Vagina (tissue), 2 donors: ENCODE measurements around the gene SYTL3. TPM values are rescaled to one million over a fixed set of nuclear protein-coding genes. Genes with fewer than 3 reads are reported as not detected.
"Not testable (repeated sequence)": the region's sequence is repeated elsewhere in the genome, so short reads cannot be mapped to it uniquely, and the experiment has no call there.

Experiments
- DNase-seq, 2 donors: peaks; one replicate each; pipeline ENCODE4 v3.0.0-alpha.2; 2017; ENCODE audit errors: extremely low spot score in 2 of 2
- H3K27ac ChIP-seq: fragments of 200-600 bp; sonication (generic); one replicate; pipeline ENCODE4 v1.5.1; 2019
- H3K27me3 ChIP-seq: fragments of 200-600 bp; sonication (generic); one replicate; pipeline ENCODE4 v1.5.1; 2019
- H3K36me3 ChIP-seq, 2 donors: fragments of 200-600 bp; sonication (generic); one replicate each; pipeline ENCODE4 v1.5.1; 2017 to 2019
- H3K4me1 ChIP-seq: fragments of 200-600 bp; sonication (generic); one replicate; pipeline ENCODE4 v1.5.1; 2019
- H3K4me3 ChIP-seq, 2 donors: fragments of 200-600 bp; sonication (generic); 1 replicate in 1 of 2; 2 replicates in 1 of 2; pipeline ENCODE4 v1.5.1; 2016 to 2019
- H3K9me3 ChIP-seq: fragments of 200-600 bp; sonication (generic); one replicate; pipeline ENCODE4 v1.5.1; 2019
- CTCF ChIP-seq, 3 experiments: fragments of 450-650 bp in 2 of 3; fragments of 200-600 bp in 1 of 3; sonication (generic) in 1 of 3; IDR thresholded peaks; one replicate each; pipeline ENCODE4 v1.5.1; 2017 to 2019; ENCODE audit warnings: antibody characterized with exemption in 3 of 3, mild to moderate bottlenecking in 2 of 3, moderate library complexity in 2 of 3
- POLR2A ChIP-seq, 2 donors: fragments of 450-650 bp; IDR thresholded peaks; one replicate each; pipeline ENCODE4 v1.6.1; 2017; ENCODE audit warnings: antibody characterized with exemption in 2 of 2, mild to moderate bottlenecking in 2 of 2, moderate library complexity in 2 of 2
- POLR2AphosphoS5 ChIP-seq, 2 donors: sonication (generic); formaldehyde crosslinking; IDR thresholded peaks; one replicate each; pipeline ENCODE4 v1.9.0; 2017; ENCODE audit warnings: antibody characterized with exemption in 2 of 2, mild to moderate bottlenecking in 2 of 2, low read depth in 1 of 2; ENCODE audit not compliant: insufficient read depth in 1 of 2
- intact Hi-C: fragments of 100-400 bp; cut with DNase I; formaldehyde crosslinking; loops from one replicate; pipeline ENCODE4 v1.15.1; 2023
- total RNA-seq: library from RNA; depleted of rRNA; stranded (reverse); fragments of >200 nt; gene quantifications from one replicate; pipeline ENCODE4 v1.2.3, GENCODE V29; 2016

The SYTL3 gene
- total RNA-seq, 1 donor from 2014 or later, result 10.8 TPM

- H3K27me3 ChIP-seq, result no peaks in the 10 kb centered on the region
- peaks cover 3 to 47% of the 10 kb centered on the region in 2 donors for H3K36me3 ChIP-seq
- TF ChIP-seq POLR2A (IDR thresholded peaks at IDR 0.05) (no peak), POLR2AphosphoS5 (IDR thresholded peaks at IDR 0.05; ENCODE audit: insufficient read depth in 1 of 2, low read depth in 1 of 2) (no peak), CTCF (IDR thresholded peaks at IDR 0.05) (no peak)
- no peak overlapping the region for H3K4me3 ChIP-seq
- no peaks in the 10 kb centered on the region for H3K4me1 ChIP-seq
- H3K27ac ChIP-seq, result no peak overlapping the region
- H3K9me3 ChIP-seq, result no peaks in the 10 kb centered on the region
- no peak for DNase-seq
- intact Hi-C loops, result no loop called here
Observed at GRCh38 chr6:158610319-158610968, 39.4 kb upstream of the SYTL3 start.

GRCh38 chr6:158611039-158611438 is 38.8 kb upstream of the SYTL3 start:
- H3K36me3 ChIP-seq, result peaks cover 3 to 47% of the 10 kb centered on the region in 2 donors
- no peak overlapping the region for H3K27ac ChIP-seq
- no peak for TF ChIP-seq POLR2AphosphoS5 (IDR thresholded peaks at IDR 0.05; ENCODE audit: insufficient read depth in 1 of 2, low read depth in 1 of 2)
- no peak for TF ChIP-seq POLR2A (IDR thresholded peaks at IDR 0.05)
- TF ChIP-seq CTCF (IDR thresholded peaks at IDR 0.05), result no peak

GRCh38 chr6:158611541-158612370 is 38.1 kb upstream of the SYTL3 start:
- Histone ChIP-seq H3K4me1 (no peaks in the 10 kb centered on the region), H3K4me3 (no peak overlapping the region), H3K36me3 (peaks cover 3 to 47% of the 10 kb centered on the region in 2 donors), H3K27ac (no peak overlapping the region), H3K27me3 (no peaks in the 10 kb centered on the region), H3K9me3 (no peaks in the 10 kb centered on the region)
- no peak for DNase-seq
- intact Hi-C loops, result no loop called here
- no peak for TF ChIP-seq CTCF (IDR thresholded peaks at IDR 0.05)
- TF ChIP-seq POLR2AphosphoS5 (IDR thresholded peaks at IDR 0.05; ENCODE audit: insufficient read depth in 1 of 2, low read depth in 1 of 2), result no peak
- no peak for TF ChIP-seq POLR2A (IDR thresholded peaks at IDR 0.05)

More at GRCh38 chr6:158611039-158611438, 38.8 kb upstream of the SYTL3 start:
- DNase-seq, result no peak
- no peaks in the 10 kb centered on the region for H3K9me3 ChIP-seq
- H3K4me3 ChIP-seq, result no peak overlapping the region
- intact Hi-C loops, result no loop called here
- H3K27me3 ChIP-seq, result no peaks in the 10 kb centered on the region
- H3K4me1 ChIP-seq, result no peaks in the 10 kb centered on the region

GRCh38 chr6:158614606-158615005 is 35.2 kb upstream of the SYTL3 start:
- H3K27ac ChIP-seq, H3K4me3 ChIP-seq, DNase-seq, intact Hi-C loops, H3K27me3 ChIP-seq, H3K4me1 ChIP-seq, H3K9me3 ChIP-seq: not testable (repeated sequence)
- peaks cover 3 to 20% of the 10 kb centered on the region in 2 donors for H3K36me3 ChIP-seq

GRCh38 chr6:158618289-158618688 is 31.6 kb upstream of the SYTL3 start:
- DNase-seq, H3K4me3 ChIP-seq, H3K4me1 ChIP-seq, H3K27ac ChIP-seq, intact Hi-C loops, H3K27me3 ChIP-seq, H3K9me3 ChIP-seq, H3K36me3 ChIP-seq: not testable (repeated sequence)
